BJ (cell line): Measurements from ENCODE around the gene BLACAT1. TPM values are rescaled to one million over a fixed set of nuclear protein-coding genes. Genes with fewer than 3 reads are reported as not detected.

ENCODE experiments used
- CTCF ChIA-PET: fragments of 350-600 bp; formaldehyde crosslinking; extraction: SDS; loops from one replicate; lab custom pipeline; 2021; ENCODE audit warnings: antibody characterized with exemption, inconsistent platforms; lab: Yijun Ruan, JAX
- POLR2A ChIA-PET: fragments of 300-600 bp; sonication (Branson Sonifier 250); formaldehyde crosslinking; extraction: SDS; loops from one replicate; lab custom pipeline; 2021; ENCODE audit warnings: antibody characterized with exemption; lab: Charles Lee
- DNase-seq: peaks from one replicate; pipeline ENCODE4 v3.0.0-alpha.2; 2011; ENCODE audit warnings: low read depth
- H3K27me3 ChIP-seq: 2 replicates; pipeline ENCODE4 v1.6.0; 2011; ENCODE audit warnings: low read length; ENCODE audit not compliant: control insufficient read depth, insufficient read depth
- H3K36me3 ChIP-seq: 2 replicates; pipeline ENCODE4 v1.5.1; 2011; ENCODE audit warnings: low read length; ENCODE audit not compliant: control insufficient read depth, insufficient read depth
- H3K4me3 ChIP-seq: 2 replicates; pipeline ENCODE4 v1.5.1; 2011; ENCODE audit warnings: low read depth, mild to moderate bottlenecking, control low read depth, low read length
- CTCF ChIP-seq: IDR thresholded peaks from 2 replicates; pipeline ENCODE4 v1.5.1; 2011; ENCODE audit warnings: low read depth, mild to moderate bottlenecking, control low read depth, inconsistent platforms, low read length, moderate library complexity; ENCODE audit not compliant: insufficient read depth
- polyA plus RNA-seq: library from polyadenylated mRNA; depleted of rRNA; stranded (reverse); fragments of >200 nt; gene quantifications from 2 replicates; pipeline ENCODE4 v1.2.3, GENCODE V29; 2011

BLACAT1 gene
- polyA plus RNA-seq, 1 experiment = 0.02 TPM

- no peak for TF ChIP-seq CTCF
- DNase-seq = no peak
- Histone ChIP-seq H3K27me3 (peaks cover 28% of the 10 kb centered on the region), H3K36me3 (no peaks in the 10 kb centered on the region), H3K4me3 (no peak overlapping the region)
- ChIA-PET POLR2A (no interaction called here), CTCF (interaction anchor here (0.9 to 4.8 kb wide), 3 partner anchors 10 to 383 kb away, joined by 3 to 19 read pairs (median 3); no protein-coding TSS in a partner anchor)
Measured at GRCh38 chr1:205444300-205444930, 11.4 kb downstream of the BLACAT1 start.

- no peak overlapping the region for H3K4me3 ChIP-seq
- no peak for DNase-seq
- H3K27me3 ChIP-seq = peaks cover 32% of the 10 kb centered on the region
- ChIA-PET CTCF (interaction anchor here (1.0 to 4.8 kb wide), 4 partner anchors 11 to 90 kb away, joined by 3 to 19 read pairs (median 5); no protein-coding TSS in a partner anchor), POLR2A (no interaction called here)
- H3K36me3 ChIP-seq = no peaks in the 10 kb centered on the region
- no peak for TF ChIP-seq CTCF
Measured at GRCh38 chr1:205443585-205444299, 12.1 kb downstream of the BLACAT1 start.

GRCh38 chr1:205442051-205442725 lies 13.7 kb downstream of the BLACAT1 start:
- TF ChIP-seq CTCF = no peak
- CTCF ChIA-PET = interaction anchor here (0.6 to 4.8 kb wide), 4 partner anchors 12 to 889 kb away, joined by 3 to 19 read pairs (median 7); no protein-coding TSS in a partner anchor
- POLR2A ChIA-PET = no interaction called here
- H3K27me3 ChIP-seq = peaks cover 33% of the 10 kb centered on the region
- no peak overlapping the region for H3K4me3 ChIP-seq
- no peak for DNase-seq
- no peaks in the 10 kb centered on the region for H3K36me3 ChIP-seq

GRCh38 chr1:205441716-205442050 lies 14.2 kb downstream of the BLACAT1 start:
- DNase-seq = no peak
- ChIA-PET POLR2A (no interaction called here), CTCF (interaction anchor here (0.6 to 4.8 kb wide), 4 partner anchors 12 to 888 kb away, joined by 3 to 19 read pairs (median 7); no protein-coding TSS in a partner anchor)
- Histone ChIP-seq H3K27me3 (peaks cover 34% of the 10 kb centered on the region), H3K36me3 (no peaks in the 10 kb centered on the region), H3K4me3 (no peak overlapping the region)
- no peak for TF ChIP-seq CTCF

GRCh38 chr1:205441318-205441633 lies 14.6 kb downstream of the BLACAT1 start:
- Histone ChIP-seq H3K27me3 (peaks cover 34% of the 10 kb centered on the region), H3K4me3 (no peak overlapping the region), H3K36me3 (no peaks in the 10 kb centered on the region)
- ChIA-PET CTCF (interaction anchor here (0.6 to 4.8 kb wide), 4 partner anchors 11 to 888 kb away, joined by 3 to 19 read pairs (median 7); no protein-coding TSS in a partner anchor), POLR2A (no interaction called here)
- TF ChIP-seq CTCF = no peak
- DNase-seq = no peak
